Retinal pigment epithelial cell (primary cell): ENCODE measurements around the gene KIF3B.
"Not testable (repeated sequence)": the region's sequence is repeated elsewhere in the genome, so short reads cannot be mapped to it uniquely, and the experiment has no call there.

Experiments
- DNase-seq: peaks from one replicate; pipeline ENCODE4 v3.0.0-alpha.2; 2010; ENCODE audit warnings: low read depth
- H3K4me3 ChIP-seq: 2 replicates; pipeline ENCODE4 v1.5.1; 2011; ENCODE audit warnings: mild to moderate bottlenecking, low read length, control low read depth, moderate library complexity
- TF ChIP-seq, protein P1 (sequence below): conservative IDR thresholded peaks from 2 replicates; pipeline ENCODE4 v1.5.1; 2011; ENCODE audit warnings: low read depth, low read length, control low read depth, inconsistent platforms

KIF3B gene

DNA sequence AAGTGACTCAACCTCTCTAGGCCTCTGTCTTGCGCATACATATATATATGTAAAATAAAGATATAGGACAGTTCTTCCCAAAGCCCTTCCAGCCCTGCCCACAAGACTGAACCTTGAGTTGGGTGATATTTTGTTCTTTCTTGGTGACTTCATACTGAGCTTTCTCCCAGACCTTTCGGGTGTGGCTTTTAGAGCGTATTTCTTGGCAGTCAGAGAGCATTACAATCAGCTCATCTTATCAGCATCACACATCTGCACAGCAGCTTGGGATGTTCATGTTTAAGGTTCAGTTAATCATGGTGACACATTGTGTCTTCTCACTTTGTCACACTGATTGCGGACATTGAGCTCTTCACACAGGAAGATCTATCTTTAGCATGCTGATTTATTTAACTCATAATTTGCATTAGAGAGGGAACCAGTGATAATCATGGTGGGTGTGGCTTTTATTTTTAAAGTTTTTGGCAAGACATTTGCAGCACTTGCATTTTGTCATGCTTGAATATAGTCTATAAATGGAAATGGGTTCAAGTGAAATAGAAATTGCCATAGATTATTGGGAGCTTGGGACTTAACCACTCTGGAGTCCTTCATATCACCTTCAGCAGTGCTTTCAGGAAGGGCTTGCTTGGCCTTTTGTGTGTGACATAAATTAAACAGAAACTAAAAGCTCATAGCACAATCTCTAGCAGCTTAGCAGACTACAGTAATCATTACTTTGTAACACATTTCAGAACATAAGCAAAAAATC is 8.3 kb downstream of the KIF3B start:
- H3K4me3 ChIP-seq: no peak overlapping the region
- DNase-seq: no peak
- TF ChIP-seq, protein P1, sequence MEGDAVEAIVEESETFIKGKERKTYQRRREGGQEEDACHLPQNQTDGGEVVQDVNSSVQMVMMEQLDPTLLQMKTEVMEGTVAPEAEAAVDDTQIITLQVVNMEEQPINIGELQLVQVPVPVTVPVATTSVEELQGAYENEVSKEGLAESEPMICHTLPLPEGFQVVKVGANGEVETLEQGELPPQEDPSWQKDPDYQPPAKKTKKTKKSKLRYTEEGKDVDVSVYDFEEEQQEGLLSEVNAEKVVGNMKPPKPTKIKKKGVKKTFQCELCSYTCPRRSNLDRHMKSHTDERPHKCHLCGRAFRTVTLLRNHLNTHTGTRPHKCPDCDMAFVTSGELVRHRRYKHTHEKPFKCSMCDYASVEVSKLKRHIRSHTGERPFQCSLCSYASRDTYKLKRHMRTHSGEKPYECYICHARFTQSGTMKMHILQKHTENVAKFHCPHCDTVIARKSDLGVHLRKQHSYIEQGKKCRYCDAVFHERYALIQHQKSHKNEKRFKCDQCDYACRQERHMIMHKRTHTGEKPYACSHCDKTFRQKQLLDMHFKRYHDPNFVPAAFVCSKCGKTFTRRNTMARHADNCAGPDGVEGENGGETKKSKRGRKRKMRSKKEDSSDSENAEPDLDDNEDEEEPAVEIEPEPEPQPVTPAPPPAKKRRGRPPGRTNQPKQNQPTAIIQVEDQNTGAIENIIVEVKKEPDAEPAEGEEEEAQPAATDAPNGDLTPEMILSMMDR: no peak

DNA sequence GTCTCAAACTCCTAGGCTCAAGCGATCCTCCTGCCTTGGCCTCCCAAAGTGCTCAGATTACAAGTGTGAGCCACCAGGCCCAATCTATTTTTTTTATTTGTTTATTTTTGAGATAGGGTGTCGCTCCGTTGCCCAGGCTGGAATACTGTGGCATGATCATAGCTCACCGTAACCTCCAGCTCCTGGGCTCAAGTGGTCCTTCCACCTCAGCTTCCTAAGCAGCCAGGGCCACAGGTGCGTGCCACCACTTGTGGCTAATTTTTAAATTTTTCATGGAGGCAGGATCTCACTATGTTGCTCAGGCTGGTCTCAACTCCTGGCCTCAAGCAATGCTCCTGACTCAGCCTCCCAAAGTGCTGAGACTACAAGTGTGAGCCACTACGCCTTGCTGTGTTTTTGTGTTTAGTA is 9.8 kb downstream of the KIF3B start:
- TF ChIP-seq, protein P1: no peak
- no peak overlapping the region for H3K4me3 ChIP-seq
- DNase-seq: no peak

DNA sequence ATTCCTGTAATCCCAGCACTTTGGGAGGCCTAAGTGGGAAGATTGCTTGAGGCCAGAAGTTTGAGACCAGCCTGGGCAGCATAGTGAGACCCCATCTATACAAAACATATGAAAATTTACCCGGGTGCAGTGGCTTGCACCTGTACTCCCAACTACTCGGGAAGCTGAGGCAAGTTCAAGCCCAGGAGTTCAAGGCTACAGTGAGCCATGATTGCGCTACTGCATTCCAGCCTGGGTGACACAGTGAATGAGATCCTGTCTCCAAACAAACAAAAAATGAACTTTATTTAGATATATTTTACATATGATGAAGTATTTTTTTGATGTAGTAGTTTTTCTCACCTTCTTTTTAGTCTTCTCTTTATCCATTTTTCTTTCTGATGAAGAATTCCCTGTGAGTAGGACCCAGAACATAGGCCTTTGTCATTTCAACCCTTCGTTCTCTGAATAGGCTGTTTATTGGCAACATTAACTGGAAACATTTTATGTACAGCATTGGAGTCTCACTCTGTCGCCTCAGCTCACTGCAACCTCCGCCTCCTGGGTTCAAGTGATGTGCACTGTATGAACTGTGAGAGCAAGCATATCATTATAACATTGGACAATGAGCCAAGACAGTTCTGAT is 10.9 kb downstream of the KIF3B start:
- no peak for DNase-seq
- TF ChIP-seq, protein P1: no peak
- no peak overlapping the region for H3K4me3 ChIP-seq

DNA sequence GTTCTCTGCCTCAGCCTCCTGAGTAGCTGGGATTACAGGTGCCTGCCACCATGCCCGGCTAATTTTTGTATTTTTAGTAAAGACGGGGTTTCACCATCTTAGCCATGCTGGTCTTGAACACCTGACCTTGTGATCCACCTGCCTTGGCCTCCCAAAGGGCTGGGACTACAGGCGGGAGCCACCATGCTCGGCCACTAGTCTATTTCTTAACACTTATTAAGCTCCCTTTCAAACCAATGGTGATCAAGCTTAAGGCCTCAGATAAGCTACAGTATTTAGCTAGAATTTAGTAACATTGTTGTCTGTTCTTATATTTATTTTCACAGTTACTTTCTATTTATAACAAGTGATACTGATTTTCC is 11.8 kb downstream of the KIF3B start:
- H3K4me3 ChIP-seq, DNase-seq: not testable (repeated sequence)

DNA sequence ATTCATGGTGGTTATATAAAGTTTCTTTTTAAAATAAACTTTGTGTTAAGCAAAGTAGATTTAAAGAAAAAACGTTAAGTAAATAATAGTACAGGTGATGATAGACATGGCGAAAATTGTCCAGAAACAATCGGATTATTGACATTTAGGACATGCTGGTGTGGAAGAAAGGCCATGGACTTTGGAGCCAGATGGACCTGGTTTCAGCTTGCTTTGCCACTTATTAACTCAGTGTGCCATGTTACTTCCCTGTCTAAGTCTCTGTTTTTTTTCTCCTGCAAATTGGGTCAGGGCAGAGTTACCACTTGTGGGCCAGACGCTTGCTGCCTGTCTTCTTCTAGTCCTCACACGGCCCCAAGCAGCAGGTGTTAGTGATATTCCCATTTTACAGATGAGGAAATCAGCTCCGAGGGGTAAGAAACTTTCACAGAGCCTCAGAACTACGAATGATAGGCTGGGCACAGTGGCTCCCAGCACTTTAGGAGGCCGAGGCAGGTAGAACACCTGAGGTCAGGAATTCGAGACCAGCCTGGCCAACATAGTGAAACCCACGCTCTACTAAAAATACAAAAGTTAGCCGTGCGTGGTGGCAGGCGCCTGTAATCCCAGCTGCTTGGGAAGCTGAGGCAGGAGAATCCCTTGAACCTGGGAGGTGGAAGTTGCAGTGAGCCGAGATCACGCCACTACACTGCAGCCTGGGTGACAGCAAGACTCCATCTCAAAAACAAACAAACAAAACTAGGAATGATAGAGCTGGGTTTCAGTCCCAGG is 12.4 kb downstream of the KIF3B start:
- TF ChIP-seq, protein P1: no peak
- no peak overlapping the region for H3K4me3 ChIP-seq
- DNase-seq: no peak

DNA sequence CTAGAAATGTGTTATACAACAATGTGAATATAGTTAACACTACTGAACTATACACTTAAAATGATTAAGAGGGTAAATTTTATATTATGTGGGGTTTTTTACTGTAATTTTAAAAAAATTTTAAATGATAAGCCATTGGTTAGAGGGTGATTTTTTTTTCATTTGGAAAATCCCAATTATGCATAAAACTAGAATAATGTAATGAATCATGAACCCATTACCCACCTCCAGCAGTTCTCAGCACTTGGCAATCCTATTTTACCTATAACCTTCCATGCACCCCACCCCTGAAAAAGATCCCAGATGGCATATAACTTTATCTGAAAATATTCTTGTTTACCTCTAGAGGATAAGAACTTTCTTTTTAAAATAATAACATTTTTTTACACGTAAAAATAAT is 13.7 kb downstream of the KIF3B start:
- no peak for DNase-seq
- TF ChIP-seq, protein P1: no peak
- H3K4me3 ChIP-seq: no peak overlapping the region

DNA sequence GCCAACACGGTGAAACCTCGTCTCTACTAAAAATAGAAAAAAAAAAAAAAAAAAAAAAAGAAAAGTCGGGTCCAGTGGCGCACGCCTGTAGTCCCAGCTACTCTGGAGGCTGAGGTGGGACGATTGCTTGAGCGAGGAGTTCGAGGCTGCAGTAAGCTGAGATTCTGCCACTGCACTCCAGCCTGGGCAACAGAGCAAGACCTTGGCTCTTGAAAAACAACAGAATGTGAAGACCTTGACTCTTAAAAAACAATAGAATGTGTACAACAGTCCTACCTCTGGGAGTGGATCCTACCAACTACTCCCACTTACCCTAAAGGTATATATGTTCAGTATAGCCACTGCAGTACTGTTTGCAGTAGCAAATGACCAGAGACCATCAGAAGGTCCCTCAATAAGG is 15.1 kb downstream of the KIF3B start:
- no peak for DNase-seq
- TF ChIP-seq, protein P1: no peak
- no peak overlapping the region for H3K4me3 ChIP-seq
